SK-N-SH (cell line): ENCODE data around the gene PPP2R1A.

Experiments used
- CTCF ChIP-seq: fragments of 200-600 bp; sonication (generic); IDR thresholded peaks from 2 replicates; pipeline ENCODE4 v1.6.1; 2017; ENCODE audit warnings: antibody characterized with exemption, mild to moderate bottlenecking, moderate library complexity
- JUND ChIP-seq: IDR thresholded peaks from 2 replicates; pipeline ENCODE4 v1.4.0; 2012
- NRF1 ChIP-seq: IDR thresholded peaks from 2 replicates; pipeline ENCODE4 v1.6.1; 2012; ENCODE audit warnings: low read depth, mild to moderate bottlenecking, low read length
- POLR2AphosphoS5 ChIP-seq: IDR thresholded peaks from 2 replicates; pipeline ENCODE4 v1.6.1; 2012; ENCODE audit warnings: low read depth, low read length
- RFX5 ChIP-seq: IDR thresholded peaks from 2 replicates; pipeline ENCODE4 v1.6.1; 2012; ENCODE audit warnings: mild to moderate bottlenecking, improper control_type of control experiment, low read length

DNA sequence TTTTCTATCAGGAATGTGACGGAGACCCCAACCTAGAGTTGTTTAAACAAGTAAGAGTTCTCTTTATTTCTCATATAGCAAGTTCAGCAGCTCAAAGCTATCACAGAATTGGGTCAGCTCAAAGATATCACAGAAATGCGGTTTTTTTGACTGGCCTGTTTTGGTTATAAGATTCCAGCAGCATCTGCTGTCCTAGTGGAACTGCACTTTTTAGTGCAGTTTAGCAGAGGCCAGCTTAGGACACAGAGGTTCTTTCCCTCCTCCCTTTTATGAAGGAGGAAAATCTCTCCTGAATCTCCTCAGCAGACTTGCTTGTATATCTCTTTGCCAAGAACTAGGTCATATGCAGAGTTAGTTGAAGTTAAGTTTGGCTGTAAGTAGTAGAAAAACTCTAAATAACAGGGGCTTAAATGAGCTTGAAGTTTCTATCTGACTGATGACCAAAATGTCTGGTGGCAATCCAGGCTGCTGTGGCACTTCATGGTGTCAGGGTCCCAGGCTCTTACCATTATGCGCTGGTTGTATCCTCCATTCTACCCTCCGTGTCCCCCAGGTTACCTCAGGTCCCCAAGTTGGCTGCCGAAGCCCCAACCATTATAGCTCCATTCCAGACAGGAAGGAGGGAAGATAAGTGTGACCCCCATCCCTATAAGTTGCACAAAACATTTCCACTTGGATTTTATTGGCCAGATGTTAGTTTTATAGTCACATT lies 6.6 kb downstream of the PPP2R1A start:
- TF ChIP-seq CTCF = no peak
- TF ChIP-seq NRF1 = no peak
- TF ChIP-seq POLR2AphosphoS5 = no peak
- TF ChIP-seq RFX5 = no peak
- TF ChIP-seq JUND = no peak
